ENCODE measurements around the gene NNAT. TPM values are rescaled to one million over a fixed set of nuclear protein-coding genes. Genes with fewer than 3 reads are reported as not detected.
A peak's percentile ranks its signal among the peaks of the same experiment; 100 is the strongest.

Gene NNAT
- total RNA-seq, 1 donor from 2014 or later, result 0.43 TPM

DNA sequence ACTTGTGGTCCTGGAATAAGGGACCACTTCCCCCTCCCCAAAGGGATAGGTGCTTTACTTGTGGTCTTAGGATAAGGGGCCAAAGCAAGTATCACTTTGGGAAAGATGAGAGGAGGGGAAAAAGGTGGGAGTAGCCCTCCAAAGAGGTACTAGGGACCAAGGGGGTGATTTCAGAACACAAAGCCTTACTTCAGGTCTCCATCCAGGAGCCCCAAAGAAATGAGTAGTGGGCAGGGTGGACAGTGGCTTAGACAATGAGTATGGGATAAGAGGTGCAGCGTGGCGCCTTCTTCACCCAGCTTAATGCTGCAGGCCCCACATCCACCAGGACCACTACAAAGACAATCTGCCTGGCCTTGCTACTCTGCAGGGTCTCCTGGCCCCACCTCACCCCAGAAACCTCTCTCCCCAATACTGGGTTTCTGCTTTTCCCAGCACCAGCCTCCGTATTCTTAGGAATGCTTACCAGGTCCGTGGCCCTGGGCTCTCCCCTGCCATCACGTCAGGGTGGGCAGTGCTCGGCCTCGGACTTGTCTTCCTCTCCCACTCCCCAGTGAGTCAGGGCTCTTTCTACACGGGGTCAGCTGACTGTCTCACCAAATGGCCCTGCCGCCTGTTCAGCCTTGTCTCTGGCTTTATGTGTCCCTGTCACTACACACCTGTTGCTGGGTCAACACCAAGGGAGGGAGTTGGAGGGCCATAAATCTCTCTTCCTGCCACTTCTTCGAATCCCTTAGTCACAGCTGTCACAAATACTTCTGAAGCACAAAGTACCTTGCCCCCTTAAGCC lies 3.1 kb downstream of the NNAT start:
- Histone ChIP-seq H3K4me1 (peaks cover 50% of the 10 kb centered on the region), H3K27me3 (no peaks in the 10 kb centered on the region), H3K36me3 (no peaks in the 10 kb centered on the region), H3K4me3 (no peak overlapping the region), H3K9me3 (no peaks in the 10 kb centered on the region), H3K27ac (no peak overlapping the region)
- intact Hi-C loops (cut with DNase I), result no loop called here
- ATAC-seq, result no peak
- no peak for DNase-seq
- TF ChIP-seq, protein P1, sequence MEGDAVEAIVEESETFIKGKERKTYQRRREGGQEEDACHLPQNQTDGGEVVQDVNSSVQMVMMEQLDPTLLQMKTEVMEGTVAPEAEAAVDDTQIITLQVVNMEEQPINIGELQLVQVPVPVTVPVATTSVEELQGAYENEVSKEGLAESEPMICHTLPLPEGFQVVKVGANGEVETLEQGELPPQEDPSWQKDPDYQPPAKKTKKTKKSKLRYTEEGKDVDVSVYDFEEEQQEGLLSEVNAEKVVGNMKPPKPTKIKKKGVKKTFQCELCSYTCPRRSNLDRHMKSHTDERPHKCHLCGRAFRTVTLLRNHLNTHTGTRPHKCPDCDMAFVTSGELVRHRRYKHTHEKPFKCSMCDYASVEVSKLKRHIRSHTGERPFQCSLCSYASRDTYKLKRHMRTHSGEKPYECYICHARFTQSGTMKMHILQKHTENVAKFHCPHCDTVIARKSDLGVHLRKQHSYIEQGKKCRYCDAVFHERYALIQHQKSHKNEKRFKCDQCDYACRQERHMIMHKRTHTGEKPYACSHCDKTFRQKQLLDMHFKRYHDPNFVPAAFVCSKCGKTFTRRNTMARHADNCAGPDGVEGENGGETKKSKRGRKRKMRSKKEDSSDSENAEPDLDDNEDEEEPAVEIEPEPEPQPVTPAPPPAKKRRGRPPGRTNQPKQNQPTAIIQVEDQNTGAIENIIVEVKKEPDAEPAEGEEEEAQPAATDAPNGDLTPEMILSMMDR (IDR thresholded peaks at IDR 0.05), result no peak

DNA sequence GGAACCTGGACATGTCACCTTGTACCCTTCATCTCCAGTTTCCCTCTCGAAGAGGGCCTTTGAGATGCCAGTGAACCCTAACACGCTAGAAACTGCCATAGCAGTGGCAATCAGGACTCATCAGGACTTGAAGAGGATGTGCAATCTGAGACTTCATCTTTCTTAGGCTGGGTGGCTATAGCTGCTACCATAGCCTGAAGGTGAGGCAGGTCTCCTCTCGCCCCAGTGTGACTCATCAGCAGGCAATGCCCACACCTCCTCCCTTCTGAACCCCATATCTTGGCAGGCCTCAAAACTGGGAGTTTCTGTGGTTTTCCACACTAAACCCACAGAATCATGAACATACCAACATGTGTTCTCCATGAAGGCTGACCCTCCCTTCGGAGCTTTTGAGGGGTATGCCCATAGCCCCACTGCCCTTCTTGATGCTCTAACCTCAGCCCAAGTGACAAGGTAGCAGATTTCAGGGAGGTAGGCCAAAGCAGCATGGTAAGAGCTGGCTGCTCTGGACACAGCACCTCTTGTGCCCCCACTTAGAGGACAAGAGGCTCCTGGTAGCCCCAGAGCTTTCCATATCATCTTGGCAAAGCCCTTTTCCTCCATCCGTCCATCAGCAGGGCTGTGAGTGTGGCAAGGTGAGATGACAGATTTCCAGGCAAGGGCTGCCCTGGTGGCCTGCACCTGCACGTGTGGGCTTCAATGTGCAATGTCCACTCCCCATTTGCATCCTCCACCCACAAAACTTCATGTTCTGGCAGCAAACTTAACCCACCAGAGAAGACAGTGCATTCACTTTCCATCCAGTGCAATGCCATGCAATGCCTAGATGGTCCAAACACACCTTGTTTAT lies 4.0 kb downstream of the NNAT start:
- Histone ChIP-seq H3K27ac (peak overlapping the region; percentile 4), H3K4me3 (no peak overlapping the region)

DNA sequence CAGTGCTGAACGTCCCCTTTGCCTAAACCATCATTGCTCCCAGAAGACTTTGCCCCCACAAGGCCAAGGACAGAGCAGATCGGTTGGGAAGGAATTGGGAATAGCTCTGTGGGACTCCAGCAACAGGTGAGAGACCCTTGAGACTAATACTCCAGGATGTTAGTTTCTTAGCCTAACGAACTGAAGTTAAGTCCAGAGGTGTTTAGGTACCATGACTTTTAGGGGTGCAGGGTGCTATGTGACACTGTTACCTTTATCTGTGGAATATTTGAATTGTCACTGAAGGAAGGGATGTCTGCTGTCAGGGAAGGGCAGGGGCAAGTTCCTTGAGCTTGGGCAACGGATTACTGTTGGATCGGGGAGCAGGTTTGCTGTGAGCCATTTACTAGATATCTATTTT lies 4.8 kb downstream of the NNAT start:
- DNase-seq, result no peak
- Histone ChIP-seq H3K27me3 (no peaks in the 10 kb centered on the region), H3K4me1 (peaks cover 35% of the 10 kb centered on the region), H3K27ac (peak overlapping the region; percentile 6), H3K9me3 (no peaks in the 10 kb centered on the region), H3K4me3 (peak overlapping the region; percentile 90), H3K36me3 (no peaks in the 10 kb centered on the region)
- intact Hi-C loops (cut with DNase I), result loop anchor here (5.0 kb wide), 1 partner anchor 259 kb away; no protein-coding TSS in a partner anchor
- ATAC-seq, result no peak
- TF ChIP-seq, protein P1 (IDR thresholded peaks at IDR 0.05), result no peak

More for the DNA sequence above, 4.0 kb downstream of the NNAT start:
- intact Hi-C loops (cut with DNase I), result loop anchor here (5.0 kb wide), 1 partner anchor 258 kb away; no protein-coding TSS in a partner anchor
- no peaks in the 10 kb centered on the region for H3K36me3 ChIP-seq
- no peak for ATAC-seq
- no peaks in the 10 kb centered on the region for H3K9me3 ChIP-seq
- TF ChIP-seq, protein P1 (IDR thresholded peaks at IDR 0.05), result no peak
- peaks cover 42% of the 10 kb centered on the region for H3K4me1 ChIP-seq
- no peaks in the 10 kb centered on the region for H3K27me3 ChIP-seq
- DNase-seq, result no peak

DNA sequence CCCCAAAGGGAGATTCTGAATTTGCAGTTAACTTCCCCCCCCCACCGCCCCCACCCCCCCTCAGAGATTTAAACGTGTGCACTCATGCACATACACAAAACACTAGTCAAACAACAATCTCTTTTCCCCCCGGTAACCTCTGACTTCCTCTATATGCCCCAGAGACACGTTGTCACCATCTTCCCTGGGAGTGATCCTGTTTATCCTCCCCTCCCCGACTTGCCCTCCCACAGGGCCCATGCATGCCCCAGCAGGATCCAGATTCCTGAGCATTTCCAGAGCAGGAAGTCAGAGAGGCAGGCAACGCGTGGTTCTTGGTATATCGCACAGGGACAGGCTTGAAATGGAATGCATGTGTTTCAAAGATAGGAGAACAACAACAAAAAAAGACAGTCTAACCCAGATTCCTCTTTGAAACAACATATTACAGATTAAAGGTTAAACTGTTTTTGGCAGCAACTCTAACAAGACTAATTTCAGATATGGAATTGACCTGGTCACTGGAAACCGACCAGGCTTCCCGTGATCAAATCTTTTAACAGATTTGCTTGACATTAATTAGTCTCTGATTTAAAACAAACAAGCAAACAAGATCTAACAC lies 5.3 kb downstream of the NNAT start:
- Histone ChIP-seq H3K36me3 (no peaks in the 10 kb centered on the region), H3K27me3 (no peaks in the 10 kb centered on the region), H3K27ac (peak overlapping the region; percentile 100), H3K9me3 (no peaks in the 10 kb centered on the region), H3K4me1 (peaks cover 32% of the 10 kb centered on the region), H3K4me3 (peak overlapping the region; percentile 90)
- TF ChIP-seq, protein P1 (IDR thresholded peaks at IDR 0.05), result no peak
- DNase-seq, result no peak
- intact Hi-C loops (cut with DNase I), result loop anchor here (5.0 kb wide), 1 partner anchor 259 kb away; no protein-coding TSS in a partner anchor
- no peak for ATAC-seq

DNA sequence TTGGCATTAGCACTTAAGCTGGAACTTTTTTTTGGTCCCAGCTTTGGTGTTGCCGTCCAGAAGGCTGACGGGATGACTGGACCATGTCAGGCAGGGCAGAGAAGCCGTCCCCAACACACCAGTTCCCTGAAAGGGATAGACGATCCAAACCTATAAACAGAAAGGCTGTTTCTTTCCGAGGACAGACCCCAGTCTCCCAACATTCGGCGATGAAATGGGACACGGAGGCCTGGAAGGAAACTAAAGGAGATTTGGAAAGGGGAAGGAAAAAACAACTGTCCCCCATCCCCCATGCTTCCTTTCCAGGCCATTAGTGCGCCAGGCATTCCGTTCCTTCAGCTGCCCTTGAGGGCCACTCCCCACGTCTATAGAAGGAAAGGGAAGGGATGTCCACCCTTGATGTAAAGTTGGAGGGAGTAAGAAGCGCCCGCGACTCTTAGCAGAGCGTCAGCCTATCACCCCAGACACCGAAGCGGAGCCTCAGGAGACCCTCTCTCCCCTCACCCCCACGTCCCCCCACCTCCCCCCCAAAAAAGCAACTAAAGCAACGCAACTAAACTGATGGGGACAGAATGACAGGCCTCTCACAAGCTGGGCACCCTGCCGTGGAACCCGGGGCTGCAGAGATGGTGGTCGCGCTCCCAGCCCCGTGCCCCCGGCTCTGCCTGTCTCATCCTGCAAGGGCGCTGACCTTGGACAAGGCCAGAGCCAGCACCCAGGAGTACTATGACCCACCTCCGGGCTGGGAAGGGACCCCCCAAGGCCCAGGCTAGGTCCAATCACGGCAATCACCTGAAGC lies 6.0 kb downstream of the NNAT start:
- Histone ChIP-seq H3K27ac (peak overlapping the region; percentile 100), H3K4me1 (peaks cover 29% of the 10 kb centered on the region), H3K9me3 (no peaks in the 10 kb centered on the region), H3K4me3 (peak overlapping the region; percentile 90), H3K36me3 (no peaks in the 10 kb centered on the region), H3K27me3 (no peaks in the 10 kb centered on the region)
- TF ChIP-seq, protein P1 (IDR thresholded peaks at IDR 0.05), result no peak
- intact Hi-C loops (cut with DNase I), result loop anchor here (5.0 kb wide), 1 partner anchor 260 kb away; no protein-coding TSS in a partner anchor
- ATAC-seq (peak; percentile 43), DNase-seq (peak; percentile 69)
